Measurements from ENCODE around the gene SNAP29.

Gene SNAP29

DNA sequence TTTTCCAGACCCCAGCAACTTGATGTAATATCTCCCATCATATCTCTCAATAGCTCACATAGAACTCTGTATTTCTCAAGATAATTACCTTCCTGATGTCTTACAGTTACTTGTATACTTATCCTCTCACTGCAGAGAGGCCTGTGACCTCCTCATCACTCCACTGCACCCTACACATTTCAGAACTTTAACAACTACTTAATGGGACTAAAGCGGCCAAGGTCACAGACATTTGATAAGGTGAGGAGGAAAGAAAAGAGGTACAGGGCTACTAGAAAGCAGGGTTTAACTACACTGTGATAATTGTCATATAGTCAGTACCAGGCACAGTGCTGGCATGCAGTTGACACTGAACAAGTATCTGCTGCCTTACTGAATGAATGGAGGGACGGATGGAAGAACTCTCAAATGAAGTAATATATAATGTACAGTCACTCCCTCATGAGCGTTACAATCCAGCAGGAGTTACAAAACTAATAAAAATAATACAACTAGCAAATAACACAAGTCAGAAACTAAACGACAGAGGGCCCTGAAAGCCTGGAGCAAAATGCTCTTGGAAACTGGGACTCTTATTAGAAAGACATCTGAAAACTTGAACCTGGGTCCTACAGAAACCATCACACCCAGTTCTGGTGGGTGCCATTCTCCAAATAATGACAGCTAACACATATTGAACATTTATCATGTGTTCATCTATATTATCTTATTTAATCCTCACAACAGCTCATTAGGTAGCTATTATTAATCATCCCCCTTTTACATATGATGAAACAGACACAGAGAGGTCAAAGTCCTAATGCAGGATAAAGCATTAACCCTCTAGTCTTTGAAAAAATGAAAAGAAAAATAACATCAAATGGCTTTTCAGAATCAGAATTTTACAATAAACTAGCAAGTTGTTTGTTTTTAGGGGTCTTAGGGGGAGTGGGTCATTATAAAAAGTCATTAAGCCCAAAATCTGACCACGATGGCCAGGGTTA is 14.5 kb upstream of the SNAP29 start:
- no peak overlapping the region for H3K4me3 ChIP-seq (replicated peaks; ENCODE audit: low read depth, low read length)
- DNase-seq (ENCODE audit: extremely low read depth, low read depth), result no peak
- TF ChIP-seq, protein P1, sequence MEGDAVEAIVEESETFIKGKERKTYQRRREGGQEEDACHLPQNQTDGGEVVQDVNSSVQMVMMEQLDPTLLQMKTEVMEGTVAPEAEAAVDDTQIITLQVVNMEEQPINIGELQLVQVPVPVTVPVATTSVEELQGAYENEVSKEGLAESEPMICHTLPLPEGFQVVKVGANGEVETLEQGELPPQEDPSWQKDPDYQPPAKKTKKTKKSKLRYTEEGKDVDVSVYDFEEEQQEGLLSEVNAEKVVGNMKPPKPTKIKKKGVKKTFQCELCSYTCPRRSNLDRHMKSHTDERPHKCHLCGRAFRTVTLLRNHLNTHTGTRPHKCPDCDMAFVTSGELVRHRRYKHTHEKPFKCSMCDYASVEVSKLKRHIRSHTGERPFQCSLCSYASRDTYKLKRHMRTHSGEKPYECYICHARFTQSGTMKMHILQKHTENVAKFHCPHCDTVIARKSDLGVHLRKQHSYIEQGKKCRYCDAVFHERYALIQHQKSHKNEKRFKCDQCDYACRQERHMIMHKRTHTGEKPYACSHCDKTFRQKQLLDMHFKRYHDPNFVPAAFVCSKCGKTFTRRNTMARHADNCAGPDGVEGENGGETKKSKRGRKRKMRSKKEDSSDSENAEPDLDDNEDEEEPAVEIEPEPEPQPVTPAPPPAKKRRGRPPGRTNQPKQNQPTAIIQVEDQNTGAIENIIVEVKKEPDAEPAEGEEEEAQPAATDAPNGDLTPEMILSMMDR (IDR thresholded peaks at IDR 0.05; ENCODE audit: low read depth, low read length, missing control alignments), result no peak

DNA sequence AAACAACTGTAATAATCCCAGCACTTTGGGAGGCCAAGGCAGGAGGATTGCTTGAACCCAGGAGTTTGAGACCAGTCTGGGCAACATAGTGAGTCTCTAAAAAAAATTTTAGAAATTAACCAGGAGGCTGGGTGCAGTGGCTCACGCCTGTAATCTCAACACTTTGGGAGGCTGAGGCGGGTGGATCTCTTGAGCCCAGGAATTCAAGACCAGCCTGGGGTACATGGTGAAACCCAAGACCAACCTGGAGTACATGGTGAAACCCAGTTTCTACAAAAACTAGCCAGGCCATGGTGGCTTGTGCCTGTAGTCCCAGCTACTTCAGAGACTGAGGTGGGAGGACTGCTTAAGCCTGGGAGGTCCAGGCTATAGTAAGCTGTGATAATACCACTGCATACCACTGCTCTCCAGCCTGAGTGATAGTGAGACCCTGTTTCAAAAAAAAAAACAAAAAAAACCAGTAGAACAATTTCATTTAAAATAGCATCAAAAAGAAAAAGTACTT is 11.4 kb upstream of the SNAP29 start:
- DNase-seq (ENCODE audit: extremely low read depth, low read depth), result no peak
- TF ChIP-seq, protein P1 (IDR thresholded peaks at IDR 0.05; ENCODE audit: low read depth, low read length, missing control alignments), result no peak
- H3K4me3 ChIP-seq (replicated peaks; ENCODE audit: low read depth, low read length), result no peak overlapping the region

DNA sequence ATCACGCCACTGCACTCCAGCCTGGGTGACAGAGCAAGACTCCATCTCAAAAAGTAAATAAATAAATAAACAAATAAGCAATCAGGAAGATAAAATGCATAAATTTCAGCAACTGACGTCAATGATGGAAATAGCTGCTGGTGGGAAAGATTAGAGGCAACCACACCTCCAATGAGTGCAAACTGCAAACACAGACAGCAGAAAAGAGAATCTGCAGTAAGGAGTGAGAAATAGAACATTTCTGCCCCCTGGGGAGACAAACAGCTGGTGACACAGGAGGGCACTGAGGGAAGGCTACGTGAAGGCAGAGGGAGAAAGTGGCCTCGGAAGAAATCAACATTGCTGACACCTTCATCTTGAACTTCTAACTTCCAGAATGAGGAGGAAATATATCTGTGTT is 6.7 kb upstream of the SNAP29 start:
- H3K4me3 ChIP-seq (replicated peaks; ENCODE audit: low read depth, low read length), result no peak overlapping the region
- DNase-seq (ENCODE audit: extremely low read depth, low read depth), result no peak
- TF ChIP-seq, protein P1 (IDR thresholded peaks at IDR 0.05; ENCODE audit: low read depth, low read length, missing control alignments), result no peak

DNA sequence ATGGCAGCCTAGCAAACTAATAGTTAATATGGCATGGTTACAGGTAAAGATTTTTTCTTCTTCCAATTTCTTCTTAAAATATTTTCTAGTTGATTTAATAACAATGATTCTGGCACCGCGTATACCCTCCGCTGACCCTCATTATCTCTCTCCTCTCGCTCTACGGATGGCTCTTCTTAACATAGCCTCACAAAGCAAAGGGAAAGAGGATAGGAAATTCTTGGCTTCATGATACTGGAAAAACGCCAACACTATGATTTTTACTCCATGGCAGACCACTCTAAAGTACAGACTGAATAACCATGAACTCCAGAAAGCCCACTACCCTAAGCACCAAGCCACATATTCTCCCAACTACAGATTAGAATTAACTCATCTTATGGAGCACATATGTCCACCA is 6.3 kb upstream of the SNAP29 start:
- TF ChIP-seq, protein P1 (IDR thresholded peaks at IDR 0.05; ENCODE audit: low read depth, low read length, missing control alignments), result no peak
- no peak overlapping the region for H3K4me3 ChIP-seq (replicated peaks; ENCODE audit: low read depth, low read length)
- no peak for DNase-seq (ENCODE audit: extremely low read depth, low read depth)

DNA sequence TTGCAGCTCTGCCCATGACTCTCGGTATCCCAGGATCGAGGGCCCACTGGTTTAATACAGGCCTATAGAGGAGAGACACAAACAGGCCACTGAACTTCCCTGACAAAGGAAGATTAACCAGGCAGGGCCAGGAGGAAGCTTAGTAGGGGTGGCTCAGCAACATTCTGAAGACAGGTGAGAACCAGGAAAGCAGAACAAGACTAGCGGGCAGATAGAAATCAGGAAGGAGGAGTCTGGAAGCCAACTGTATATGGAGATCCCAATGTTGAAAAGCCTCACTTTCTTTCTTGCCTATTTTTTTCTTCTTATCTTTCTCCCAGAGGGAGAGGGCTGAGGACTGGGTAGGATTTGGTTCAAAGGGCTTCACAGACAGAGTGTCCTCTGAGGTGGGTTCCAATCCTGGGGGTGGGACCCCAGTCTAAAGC is 5.6 kb upstream of the SNAP29 start:
- no peak for DNase-seq (ENCODE audit: extremely low read depth, low read depth)
- TF ChIP-seq, protein P1 (IDR thresholded peaks at IDR 0.05; ENCODE audit: low read depth, low read length, missing control alignments), result no peak
- H3K4me3 ChIP-seq (replicated peaks; ENCODE audit: low read depth, low read length), result no peak overlapping the region

DNA sequence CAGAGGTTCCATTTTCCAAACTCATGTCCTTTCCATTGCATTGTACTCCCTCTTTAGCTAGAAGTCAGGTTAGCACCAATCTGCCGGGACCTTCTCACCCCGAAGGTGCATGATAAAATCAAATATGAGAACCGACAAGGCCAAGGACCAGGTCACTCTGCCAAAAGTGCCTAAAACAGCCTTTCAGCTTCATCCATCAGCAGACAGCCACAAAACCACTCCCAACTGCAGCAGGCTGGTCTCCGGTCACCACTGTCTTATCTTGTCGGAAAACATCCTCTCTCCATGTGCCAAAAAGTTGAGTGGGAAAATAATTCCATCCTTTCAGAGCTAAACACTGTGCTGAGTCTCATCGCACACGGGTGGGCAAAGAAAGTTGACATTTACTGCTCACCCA is 1.6 kb upstream of the SNAP29 start:
- no peak for DNase-seq (ENCODE audit: extremely low read depth, low read depth)
- TF ChIP-seq, protein P1 (IDR thresholded peaks at IDR 0.05; ENCODE audit: low read depth, low read length, missing control alignments), result no peak
- H3K4me3 ChIP-seq (replicated peaks; ENCODE audit: low read depth, low read length), result peak overlapping the region; percentile 84

Measured in HFF-Myc (cell line).